Measurements from ENCODE around the gene SUSD5. TPM values are rescaled to one million over a fixed set of nuclear protein-coding genes. Genes with fewer than 3 reads are reported as not detected.

The SUSD5 gene
- total and polyA plus RNA-seq, 2 of the 4 experiments (the other 2 are of a cell fraction): 1.4 to 2.9 TPM

GRCh38 chr3:33221241-33221640, 2.6 kb upstream of the SUSD5 start:
- no peak overlapping the region for H2BK5ac ChIP-seq (ENCODE audit: low read depth, low read length, poor library complexity, severe bottlenecking)
- no peak overlapping the region for H3K23ac ChIP-seq (ENCODE audit: low read depth, low read length)
- H2BK120ac ChIP-seq (ENCODE audit: low read depth, low read length): no peak overlapping the region
- no peaks in the 10 kb centered on the region for H3K4me1 ChIP-seq (ENCODE audit: control insufficient read depth, insufficient read depth, low read length)
- no peak overlapping the region for H2BK20ac ChIP-seq (ENCODE audit: low read depth, low read length)
- H2AK9ac ChIP-seq (replicated peaks; ENCODE audit: low read depth, low read length, poor library complexity): no peak overlapping the region
- no peaks in the 10 kb centered on the region for H3K9me3 ChIP-seq (ENCODE audit: control insufficient read depth, insufficient read depth, low read length)
- H3K4ac ChIP-seq (ENCODE audit: low read depth, low read length): no peak overlapping the region
- H3K27ac ChIP-seq (ENCODE audit: insufficient read depth, low read length): no peak overlapping the region
- no peak for ATAC-seq (ENCODE audit: low read depth)
- H4K20me1 ChIP-seq (ENCODE audit: insufficient read depth, low read length): no peaks in the 10 kb centered on the region
- H4K8ac ChIP-seq (ENCODE audit: low read depth in 2 of 2, low read length in 2 of 2): no peak overlapping the region
- ChIA-PET POLR2A (ENCODE audit: unreplicated experiment) (no interaction called here), CTCF (no interaction called here)
- H3K14ac ChIP-seq (replicated peaks; ENCODE audit: low read depth, low read length): no peak overlapping the region
- BruUV-seq (replicated peaks): no TSS peak
- no peak overlapping the region for H3K9ac ChIP-seq (ENCODE audit: low read depth, low read length)
- H4K91ac ChIP-seq (ENCODE audit: insufficient read depth, low read depth, low read length): no peak overlapping the region
- H3K36me3 ChIP-seq (ENCODE audit: control insufficient read depth, insufficient read depth, low read length): no peaks in the 10 kb centered on the region
- in situ Hi-C loops (cut with MboI; ENCODE audit: low sequenced_read_pairs) (no loop called here), intact Hi-C loops (cut with micrococcal nuclease) (no loop called here), dilution Hi-C loops (cut with HindIII; ENCODE audit: low sequenced_read_pairs, unreplicated experiment) (no loop called here)
- TF ChIP-seq CHD1 (IDR thresholded peaks at IDR 0.05; ENCODE audit: low read depth, low read length) (no peak), RCOR1 (IDR thresholded peaks at IDR 0.05; ENCODE audit: insufficient replicate concordance, low read length) (no peak), SMC3 (IDR thresholded peaks at IDR 0.05; ENCODE audit: low read depth, low read length) (no peak), CEBPB (IDR thresholded peaks at IDR 0.05; ENCODE audit: low read depth, low read length) (no peak), MXI1 (IDR thresholded peaks at IDR 0.05; ENCODE audit: borderline replicate concordance, low read depth, low read length) (no peak), NFE2L2 (IDR thresholded peaks at IDR 0.05; ENCODE audit: low read depth, low read length) (no peak), RAD21 (IDR thresholded peaks at IDR 0.05; ENCODE audit: low read length) (no peak), POLR2A (IDR thresholded peaks at IDR 0.05; ENCODE audit: low read depth, low read length) (no peak), BHLHE40 (IDR thresholded peaks at IDR 0.05; ENCODE audit: low read depth, low read length) (no peak), MAZ (IDR thresholded peaks at IDR 0.05; ENCODE audit: borderline replicate concordance, low read depth, low read length) (no peak), MAFK (IDR thresholded peaks at IDR 0.05; ENCODE audit: low read depth, low read length) (no peak), RFX5 (IDR thresholded peaks at IDR 0.05; ENCODE audit: low read depth, low read length) (no peak), FOS (IDR thresholded peaks at IDR 0.05; ENCODE audit: low read depth, low read length) (no peak)
- TF ChIP-seq, protein P1, sequence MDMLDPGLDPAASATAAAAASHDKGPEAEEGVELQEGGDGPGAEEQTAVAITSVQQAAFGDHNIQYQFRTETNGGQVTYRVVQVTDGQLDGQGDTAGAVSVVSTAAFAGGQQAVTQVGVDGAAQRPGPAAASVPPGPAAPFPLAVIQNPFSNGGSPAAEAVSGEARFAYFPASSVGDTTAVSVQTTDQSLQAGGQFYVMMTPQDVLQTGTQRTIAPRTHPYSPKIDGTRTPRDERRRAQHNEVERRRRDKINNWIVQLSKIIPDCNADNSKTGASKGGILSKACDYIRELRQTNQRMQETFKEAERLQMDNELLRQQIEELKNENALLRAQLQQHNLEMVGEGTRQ (IDR thresholded peaks at IDR 0.05; ENCODE audit: low read depth, low read length): no peak
- TF ChIP-seq, protein P2, sequence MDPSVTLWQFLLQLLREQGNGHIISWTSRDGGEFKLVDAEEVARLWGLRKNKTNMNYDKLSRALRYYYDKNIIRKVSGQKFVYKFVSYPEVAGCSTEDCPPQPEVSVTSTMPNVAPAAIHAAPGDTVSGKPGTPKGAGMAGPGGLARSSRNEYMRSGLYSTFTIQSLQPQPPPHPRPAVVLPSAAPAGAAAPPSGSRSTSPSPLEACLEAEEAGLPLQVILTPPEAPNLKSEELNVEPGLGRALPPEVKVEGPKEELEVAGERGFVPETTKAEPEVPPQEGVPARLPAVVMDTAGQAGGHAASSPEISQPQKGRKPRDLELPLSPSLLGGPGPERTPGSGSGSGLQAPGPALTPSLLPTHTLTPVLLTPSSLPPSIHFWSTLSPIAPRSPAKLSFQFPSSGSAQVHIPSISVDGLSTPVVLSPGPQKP (IDR thresholded peaks at IDR 0.05; ENCODE audit: borderline replicate concordance, low read depth, low read length): no peak
- TF ChIP-seq, protein P3, sequence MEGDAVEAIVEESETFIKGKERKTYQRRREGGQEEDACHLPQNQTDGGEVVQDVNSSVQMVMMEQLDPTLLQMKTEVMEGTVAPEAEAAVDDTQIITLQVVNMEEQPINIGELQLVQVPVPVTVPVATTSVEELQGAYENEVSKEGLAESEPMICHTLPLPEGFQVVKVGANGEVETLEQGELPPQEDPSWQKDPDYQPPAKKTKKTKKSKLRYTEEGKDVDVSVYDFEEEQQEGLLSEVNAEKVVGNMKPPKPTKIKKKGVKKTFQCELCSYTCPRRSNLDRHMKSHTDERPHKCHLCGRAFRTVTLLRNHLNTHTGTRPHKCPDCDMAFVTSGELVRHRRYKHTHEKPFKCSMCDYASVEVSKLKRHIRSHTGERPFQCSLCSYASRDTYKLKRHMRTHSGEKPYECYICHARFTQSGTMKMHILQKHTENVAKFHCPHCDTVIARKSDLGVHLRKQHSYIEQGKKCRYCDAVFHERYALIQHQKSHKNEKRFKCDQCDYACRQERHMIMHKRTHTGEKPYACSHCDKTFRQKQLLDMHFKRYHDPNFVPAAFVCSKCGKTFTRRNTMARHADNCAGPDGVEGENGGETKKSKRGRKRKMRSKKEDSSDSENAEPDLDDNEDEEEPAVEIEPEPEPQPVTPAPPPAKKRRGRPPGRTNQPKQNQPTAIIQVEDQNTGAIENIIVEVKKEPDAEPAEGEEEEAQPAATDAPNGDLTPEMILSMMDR (conservative IDR thresholded peaks at IDR 0.05; ENCODE audit: low read depth, low read length): no peak
- H3K18ac ChIP-seq (ENCODE audit: low read depth, low read length): no peak overlapping the region
- H3K79me1 ChIP-seq (ENCODE audit: low read depth in 1 of 2, low read length in 2 of 2): no peaks in the 10 kb centered on the region
- no peaks in the 10 kb centered on the region for H3K9me1 ChIP-seq (ENCODE audit: insufficient read depth, low read length)
- H3K56ac ChIP-seq (ENCODE audit: extremely low read depth, insufficient read depth, low read length): no peak overlapping the region
- peaks cover 22% of the 10 kb centered on the region for H3K27me3 ChIP-seq (ENCODE audit: control insufficient read depth, insufficient read depth, low read length)
- no peak for DNase-seq
- no peak overlapping the region for H2AFZ ChIP-seq (replicated peaks; ENCODE audit: low read length, poor library complexity)
- H3K4me3 ChIP-seq (ENCODE audit: insufficient read depth, low read depth, low read length): no peak overlapping the region
- H3K4me2 ChIP-seq (ENCODE audit: low read depth, low read length): no peak overlapping the region
- no peak overlapping the region for H2BK15ac ChIP-seq (ENCODE audit: low read depth, low read length)
- H2AK5ac ChIP-seq (ENCODE audit: low read depth, low read length): no peak overlapping the region
- WGBS, 2 experiments (ENCODE audit: extremely low coverage in 2 of 2, insufficient read length in 1 of 2): no CpG with 5 or more reads among the region's 3 CpGs
- H4K5ac ChIP-seq (ENCODE audit: low read depth, low read length): no peak overlapping the region

All from IMR-90 (cell line).